KMS-11 (cell line): ENCODE measurements around the gene NFX1.

ENCODE experiments used
- H2AFZ ChIP-seq: fragments of 200-600 bp; sonication (generic); 2 replicates; pipeline ENCODE4 v1.6.1; 2016; ENCODE audit warnings: antibody characterized with exemption, mixed run types, low read depth
- H3K27ac ChIP-seq: fragments of 200-600 bp; sonication (generic); 2 replicates; pipeline ENCODE4 v1.6.1; 2016; ENCODE audit warnings: mild to moderate bottlenecking, mixed run types
- H3K27me3 ChIP-seq: fragments of 200-600 bp; sonication (generic); 2 replicates; pipeline ENCODE4 v1.6.1; 2017; ENCODE audit warnings: mild to moderate bottlenecking, low read depth, mixed run types, moderate library complexity; ENCODE audit not compliant: insufficient read depth
- H3K36me3 ChIP-seq: fragments of 200-600 bp; sonication (generic); 2 replicates; pipeline ENCODE4 v1.6.1; 2017; ENCODE audit warnings: mild to moderate bottlenecking, mixed run types; ENCODE audit not compliant: insufficient read depth
- H3K4me1 ChIP-seq: fragments of 200-600 bp; sonication (generic); 2 replicates; pipeline ENCODE4 v1.6.1; 2016; ENCODE audit warnings: mild to moderate bottlenecking, low read depth, mixed run types; ENCODE audit not compliant: poor library complexity, severe bottlenecking
- H3K4me2 ChIP-seq: fragments of 200-600 bp; sonication (generic); 2 replicates; pipeline ENCODE4 v1.7.0; 2016; ENCODE audit warnings: mild to moderate bottlenecking, mixed run types
- H3K4me3 ChIP-seq: fragments of 200-600 bp; sonication (generic); IDR thresholded peaks from 2 replicates; pipeline ENCODE4 v1.6.1; 2017; ENCODE audit warnings: low read depth, low read length, mixed read lengths; ENCODE audit not compliant: insufficient read depth
- H3K79me2 ChIP-seq: fragments of 200-600 bp; sonication (generic); 2 replicates; pipeline ENCODE4 v1.6.1; 2016; ENCODE audit warnings: low read depth, mixed run types; ENCODE audit not compliant: insufficient read depth
- H3K9ac ChIP-seq: fragments of 200-600 bp; sonication (generic); 2 replicates; pipeline ENCODE4 v1.6.1; 2016; ENCODE audit warnings: mild to moderate bottlenecking, mixed run types
- H4K20me1 ChIP-seq: fragments of 200-600 bp; sonication (generic); 2 replicates; pipeline ENCODE4 v1.6.1; 2016; ENCODE audit warnings: mild to moderate bottlenecking, mixed run types; ENCODE audit not compliant: insufficient read depth
- CTCF ChIP-seq: fragments of 200-600 bp; sonication (generic); conservative IDR thresholded peaks from 2 replicates; pipeline ENCODE4 v1.6.1; 2017; ENCODE audit warnings: low read depth, mild to moderate bottlenecking, antibody characterized with exemption, low read length, moderate library complexity, mixed read lengths

Gene NFX1

GRCh38 chr9:33403941-33404787 is 113.8 kb downstream of the NFX1 start:
- H4K20me1 ChIP-seq, result no peaks in the 10 kb centered on the region
- no peaks in the 10 kb centered on the region for H3K27me3 ChIP-seq
- no peak overlapping the region for H2AFZ ChIP-seq
- TF ChIP-seq CTCF, result no peak
- no peak overlapping the region for H3K4me2 ChIP-seq
- no peak overlapping the region for H3K4me3 ChIP-seq
- H3K4me1 ChIP-seq, result peaks cover 4% of the 10 kb centered on the region
- no peaks in the 10 kb centered on the region for H3K36me3 ChIP-seq
- H3K79me2 ChIP-seq, result no peaks in the 10 kb centered on the region
- no peak overlapping the region for H3K27ac ChIP-seq
- no peak overlapping the region for H3K9ac ChIP-seq

- no peak overlapping the region for H3K27ac ChIP-seq
- peaks cover 4% of the 10 kb centered on the region for H3K4me1 ChIP-seq
- H2AFZ ChIP-seq, result no peak overlapping the region
- H3K4me3 ChIP-seq, result no peak overlapping the region
- H3K27me3 ChIP-seq, result no peaks in the 10 kb centered on the region
- H4K20me1 ChIP-seq, result no peaks in the 10 kb centered on the region
- no peak for TF ChIP-seq CTCF
- no peak overlapping the region for H3K4me2 ChIP-seq
- H3K36me3 ChIP-seq, result no peaks in the 10 kb centered on the region
- H3K79me2 ChIP-seq, result no peaks in the 10 kb centered on the region
- H3K9ac ChIP-seq, result no peak overlapping the region
These were observed 114.6 kb downstream of the NFX1 start for GRCh38 chr9:33404788-33405362.

GRCh38 chr9:33407061-33407460 is 116.7 kb downstream of the NFX1 start:
- TF ChIP-seq CTCF, result no peak
- H3K4me3 ChIP-seq, result no peak overlapping the region
- H4K20me1 ChIP-seq, result no peaks in the 10 kb centered on the region
- H3K27me3 ChIP-seq, result no peaks in the 10 kb centered on the region
- H2AFZ ChIP-seq, result no peak overlapping the region
- H3K36me3 ChIP-seq, result no peaks in the 10 kb centered on the region
- H3K4me1 ChIP-seq, result peaks cover 4% of the 10 kb centered on the region
- no peaks in the 10 kb centered on the region for H3K79me2 ChIP-seq
- no peak overlapping the region for H3K9ac ChIP-seq
- no peak overlapping the region for H3K4me2 ChIP-seq
- no peak overlapping the region for H3K27ac ChIP-seq

GRCh38 chr9:33408087-33408486 is 117.8 kb downstream of the NFX1 start:
- H3K27me3 ChIP-seq, result no peaks in the 10 kb centered on the region
- H3K4me2 ChIP-seq, result no peak overlapping the region
- H4K20me1 ChIP-seq, result no peaks in the 10 kb centered on the region
- TF ChIP-seq CTCF, result no peak
- H3K27ac ChIP-seq, result no peak overlapping the region
- H3K36me3 ChIP-seq, result no peaks in the 10 kb centered on the region
- no peak overlapping the region for H3K9ac ChIP-seq
- no peaks in the 10 kb centered on the region for H3K79me2 ChIP-seq
- no peak overlapping the region for H3K4me3 ChIP-seq
- H3K4me1 ChIP-seq, result peaks cover 2% of the 10 kb centered on the region
- no peak overlapping the region for H2AFZ ChIP-seq
